Stomach smooth muscle (tissue), 2 donors: ENCODE measurements around the gene TSKU.

Experiments used
- H3K27ac ChIP-seq: one replicate; pipeline ENCODE4 v1.7.0; 2013; ENCODE audit warnings: mild to moderate bottlenecking, low read length, inconsistent platforms
- H3K27me3 ChIP-seq, 2 donors: one replicate each; pipeline ENCODE4 v1.7.0; 2013; ENCODE audit warnings: low read length in 2 of 2; ENCODE audit not compliant: insufficient read depth in 2 of 2, control insufficient read depth in 1 of 2
- H3K36me3 ChIP-seq, 2 donors: one replicate each; pipeline ENCODE4 v1.7.0; 2013; ENCODE audit warnings: low read length in 2 of 2; ENCODE audit not compliant: control insufficient read depth in 2 of 2, insufficient read depth in 2 of 2
- H3K4me1 ChIP-seq: one replicate; pipeline ENCODE4 v1.7.0; 2013; ENCODE audit warnings: low read length; ENCODE audit not compliant: control insufficient read depth, insufficient read depth
- H3K4me3 ChIP-seq, 2 donors: one replicate each; pipeline ENCODE4 v1.7.0; 2013; ENCODE audit warnings: low read length in 2 of 2
- H3K9ac ChIP-seq, 2 donors: one replicate each; pipeline ENCODE4 v1.7.0; 2013; ENCODE audit warnings: low read length in 2 of 2, mild to moderate bottlenecking in 1 of 2
- H3K9me3 ChIP-seq, 2 donors: one replicate each; pipeline ENCODE4 v1.7.0; 2013; ENCODE audit warnings: low read length in 2 of 2; ENCODE audit not compliant: control insufficient read depth in 2 of 2
- donor health status: healthy.
- donor health status: Pancreatic carcinoma.

Gene TSKU

DNA sequence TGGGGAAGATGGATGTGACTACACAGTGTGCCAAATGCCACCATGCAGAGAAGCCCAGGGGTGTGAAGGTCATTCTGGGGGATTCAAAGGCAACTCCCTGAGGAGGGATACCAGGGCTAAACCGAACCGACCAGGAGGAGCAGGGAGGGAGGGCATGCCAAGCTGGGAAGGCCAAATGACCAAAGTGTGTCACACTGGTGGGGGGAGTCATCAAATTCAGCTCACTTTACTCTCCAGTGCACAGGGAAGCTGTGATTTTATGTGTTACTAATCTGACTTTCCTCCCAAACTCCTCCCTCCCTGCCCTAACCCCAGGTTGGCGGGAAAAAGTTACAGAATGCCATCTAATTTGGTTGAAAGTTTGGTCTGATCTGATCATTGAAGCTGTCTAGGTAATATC, 29.7 kb upstream of the TSKU start:
- Histone ChIP-seq H3K9ac (no peak overlapping the region), H3K36me3 (no peaks in the 10 kb centered on the region), H3K4me3 (no peak overlapping the region), H3K4me1 (peaks cover 15% of the 10 kb centered on the region), H3K27me3 (no peaks in the 10 kb centered on the region), H3K9me3 (no peaks in the 10 kb centered on the region), H3K27ac (peak overlapping the region; percentile 18)

DNA sequence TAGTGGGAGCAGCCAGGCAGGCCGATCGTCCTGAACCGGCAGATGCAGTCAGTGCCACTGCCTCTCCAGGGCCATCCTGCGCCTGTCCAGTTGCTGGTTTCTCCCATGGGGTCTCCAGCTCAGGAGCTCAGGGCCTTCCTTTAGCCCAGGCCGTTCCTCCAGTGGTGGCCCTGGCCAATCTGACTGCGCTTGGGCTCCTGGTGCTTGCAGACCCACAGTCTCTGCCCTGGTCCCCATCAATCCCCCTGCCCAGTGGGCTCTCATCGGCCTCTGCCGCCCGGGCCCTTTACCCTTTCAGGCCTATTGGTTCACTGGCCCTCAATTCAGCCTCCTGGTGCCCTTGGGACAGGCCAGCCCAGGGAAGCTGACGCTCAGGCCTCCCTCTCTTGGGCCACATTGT, 29.2 kb upstream of the TSKU start:
- Histone ChIP-seq H3K4me1 (peaks cover 15% of the 10 kb centered on the region), H3K27ac (peak overlapping the region; percentile 18), H3K9me3 (no peaks in the 10 kb centered on the region)

DNA sequence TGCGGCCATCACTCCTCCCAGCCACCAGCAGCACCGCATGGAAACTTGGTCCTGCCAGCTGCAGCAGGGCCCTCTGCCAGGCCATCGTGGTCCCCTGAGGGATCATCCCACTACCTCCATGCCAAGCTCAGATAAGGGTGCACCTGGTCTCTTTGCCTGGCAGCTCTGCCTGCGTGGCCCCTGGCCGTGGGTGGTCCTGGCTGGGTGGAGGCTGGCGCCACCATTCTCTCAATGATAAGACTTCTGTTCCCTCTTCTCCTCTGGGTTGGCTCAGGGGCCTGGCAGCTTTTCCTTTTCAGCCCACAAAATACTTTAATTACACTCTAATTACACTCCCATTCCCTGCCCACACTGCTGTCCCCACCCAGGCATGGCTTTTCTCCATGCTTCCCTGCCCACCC, 26.8 kb upstream of the TSKU start:
- H3K9me3 ChIP-seq, result no peaks in the 10 kb centered on the region
- no peak overlapping the region for H3K27ac ChIP-seq
- H3K9ac ChIP-seq, result no peak overlapping the region
- H3K27me3 ChIP-seq, result no peaks in the 10 kb centered on the region
- H3K36me3 ChIP-seq, result no peaks in the 10 kb centered on the region
- no peak overlapping the region for H3K4me3 ChIP-seq
- H3K4me1 ChIP-seq, result peaks cover 15% of the 10 kb centered on the region

More for the DNA sequence above, 29.2 kb upstream of the TSKU start:
- Histone ChIP-seq H3K4me3 (no peak overlapping the region), H3K9ac (no peak overlapping the region), H3K36me3 (no peaks in the 10 kb centered on the region), H3K27me3 (no peaks in the 10 kb centered on the region)

DNA sequence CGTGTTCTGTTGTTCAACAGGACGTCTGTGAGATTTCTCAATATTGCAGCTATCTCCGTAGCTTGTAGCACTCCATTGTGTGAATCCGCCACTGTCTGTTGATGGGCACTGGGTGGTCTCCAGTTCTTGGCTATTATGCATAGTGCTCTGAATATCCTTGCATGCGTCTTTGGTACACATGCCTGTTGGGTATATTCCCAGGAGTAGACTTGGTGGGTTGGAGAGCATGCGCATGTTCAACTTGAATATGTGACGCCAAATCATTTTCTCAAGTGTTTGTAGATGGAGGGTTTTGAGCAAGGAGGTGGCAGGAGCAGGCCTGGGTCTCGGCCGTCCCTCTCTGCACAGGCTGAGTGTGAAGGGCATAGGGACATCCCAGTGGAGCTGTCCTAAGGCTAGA, 24.8 kb upstream of the TSKU start:
- Histone ChIP-seq H3K4me1 (peaks cover 6% of the 10 kb centered on the region), H3K4me3 (no peak overlapping the region), H3K9ac (no peak overlapping the region), H3K27me3 (no peaks in the 10 kb centered on the region), H3K27ac (no peak overlapping the region), H3K36me3 (no peaks in the 10 kb centered on the region), H3K9me3 (no peaks in the 10 kb centered on the region)

DNA sequence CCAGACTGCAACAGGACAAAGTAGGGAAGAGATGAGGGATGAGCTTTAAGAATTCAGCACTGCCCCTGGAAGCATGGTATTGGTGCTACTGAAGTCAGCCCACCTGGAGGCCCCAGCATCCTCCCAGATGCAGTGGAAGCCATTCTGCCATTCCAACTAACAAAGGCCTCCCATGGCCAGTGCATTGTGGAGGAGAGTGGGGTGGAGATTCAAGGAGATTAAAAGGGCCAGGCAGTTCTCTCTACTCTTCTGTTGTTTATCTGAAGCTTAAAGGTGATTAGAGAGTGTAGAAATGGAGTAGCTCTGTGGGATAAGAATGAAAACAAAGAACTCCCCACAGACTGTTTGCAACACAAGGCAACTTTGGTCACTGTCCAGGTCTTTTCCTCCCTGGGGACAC, 24.1 kb upstream of the TSKU start:
- H3K9me3 ChIP-seq, result no peaks in the 10 kb centered on the region
- no peaks in the 10 kb centered on the region for H3K36me3 ChIP-seq
- no peak overlapping the region for H3K9ac ChIP-seq
- no peak overlapping the region for H3K27ac ChIP-seq
- H3K27me3 ChIP-seq, result no peaks in the 10 kb centered on the region
- peaks cover 11% of the 10 kb centered on the region for H3K4me1 ChIP-seq
- H3K4me3 ChIP-seq, result no peak overlapping the region

DNA sequence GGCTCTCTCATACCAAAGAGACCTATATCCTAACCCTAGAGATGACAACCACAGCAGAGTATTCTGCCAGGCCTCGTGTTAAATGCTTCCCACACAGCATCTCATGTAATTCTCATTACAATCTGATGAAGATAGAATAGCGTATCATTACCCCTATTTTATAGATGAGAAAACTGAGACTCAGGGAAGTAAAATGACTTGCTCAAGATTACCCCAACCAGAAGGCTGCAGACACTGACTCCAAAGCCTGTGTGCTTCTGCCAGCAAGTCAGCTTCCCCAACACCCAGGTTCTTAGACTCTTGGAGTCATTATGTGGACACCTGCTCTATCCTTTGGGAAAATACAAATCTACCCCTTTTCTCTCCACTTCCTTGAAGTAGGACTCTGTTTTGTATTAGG, 23.6 kb upstream of the TSKU start:
- Histone ChIP-seq H3K36me3 (no peaks in the 10 kb centered on the region), H3K9me3 (no peaks in the 10 kb centered on the region), H3K9ac (no peak overlapping the region), H3K4me3 (no peak overlapping the region), H3K27ac (no peak overlapping the region), H3K27me3 (no peaks in the 10 kb centered on the region), H3K4me1 (peaks cover 11% of the 10 kb centered on the region)

DNA sequence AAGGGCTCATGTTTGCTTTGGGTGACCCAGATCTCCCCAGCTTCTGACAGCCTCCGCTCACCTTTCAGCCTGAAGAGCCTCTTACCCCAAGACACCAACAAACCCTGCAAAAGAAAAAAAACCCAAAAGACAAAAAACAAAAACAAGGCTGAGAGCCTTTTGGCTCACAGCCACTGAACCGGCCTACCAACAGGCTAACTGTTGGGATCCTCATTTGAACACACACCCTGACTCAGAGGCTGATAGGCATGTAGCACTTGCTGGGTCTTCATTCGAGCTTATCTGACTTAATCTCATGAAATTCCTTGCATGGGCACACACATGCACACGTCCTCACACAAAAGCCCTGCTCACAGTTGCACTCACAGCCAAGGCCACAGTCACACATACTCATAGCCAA, 22.9 kb upstream of the TSKU start:
- no peaks in the 10 kb centered on the region for H3K9me3 ChIP-seq
- H3K4me1 ChIP-seq, result peaks cover 11% of the 10 kb centered on the region

DNA sequence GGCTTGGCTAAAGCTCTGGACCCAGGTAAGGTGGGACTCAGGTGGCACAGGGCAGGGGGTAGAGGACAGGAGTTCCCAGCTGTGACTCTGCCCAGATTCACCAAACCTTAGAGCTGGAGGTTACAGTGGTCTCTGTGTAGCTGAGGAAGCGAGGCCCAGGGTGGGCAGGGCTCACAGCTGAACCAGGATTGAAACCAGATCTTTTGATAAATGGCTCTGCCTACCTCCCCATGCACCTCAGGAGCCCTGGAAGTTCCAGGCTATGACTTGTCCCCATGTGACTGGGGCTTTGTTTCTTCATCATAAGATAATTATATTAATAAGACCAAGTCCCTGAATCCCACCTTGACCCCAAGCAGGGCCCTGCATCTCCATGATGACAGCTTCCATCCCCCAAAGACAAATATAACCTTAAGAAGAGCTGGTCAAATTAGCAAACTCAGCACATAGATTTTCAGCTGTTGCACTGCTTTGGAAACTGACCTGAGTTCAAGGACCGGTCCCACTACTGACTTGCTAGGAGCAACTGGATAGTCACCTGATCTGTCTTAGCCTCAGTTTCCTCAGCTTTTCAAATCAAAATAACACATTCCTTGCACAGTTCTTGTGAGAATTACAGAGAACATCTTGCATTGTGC, 21.3 kb upstream of the TSKU start:
- Histone ChIP-seq H3K9ac (no peak overlapping the region), H3K36me3 (no peaks in the 10 kb centered on the region), H3K4me1 (peaks cover 11% of the 10 kb centered on the region), H3K9me3 (no peaks in the 10 kb centered on the region), H3K27ac (no peak overlapping the region), H3K27me3 (no peaks in the 10 kb centered on the region), H3K4me3 (no peak overlapping the region)

More for the DNA sequence above, 22.9 kb upstream of the TSKU start:
- Histone ChIP-seq H3K4me3 (no peak overlapping the region), H3K27me3 (no peaks in the 10 kb centered on the region), H3K36me3 (no peaks in the 10 kb centered on the region), H3K27ac (no peak overlapping the region), H3K9ac (no peak overlapping the region)

DNA sequence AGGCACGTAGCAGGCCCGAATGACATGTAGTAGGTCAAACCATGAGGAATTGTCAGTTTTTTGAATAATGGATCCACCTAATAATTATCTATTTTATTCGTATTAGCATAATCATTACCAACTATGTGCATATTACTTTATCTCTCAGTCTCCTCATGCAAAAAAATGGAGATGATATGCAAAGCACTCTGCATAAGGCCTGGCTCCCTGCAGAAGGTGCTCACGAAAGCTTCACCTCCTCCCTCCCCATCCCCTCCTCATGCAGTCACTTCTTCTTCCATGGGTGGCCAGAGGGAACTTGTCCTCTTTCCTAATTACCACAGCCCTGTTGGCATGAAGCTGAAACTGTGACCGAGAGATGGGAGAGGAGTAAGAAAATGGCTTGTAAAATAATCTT, 20.8 kb upstream of the TSKU start:
- H3K9me3 ChIP-seq, result no peaks in the 10 kb centered on the region
- H3K9ac ChIP-seq, result no peak overlapping the region
- no peak overlapping the region for H3K27ac ChIP-seq
- no peaks in the 10 kb centered on the region for H3K27me3 ChIP-seq
- peaks cover 15% of the 10 kb centered on the region for H3K4me1 ChIP-seq
- H3K4me3 ChIP-seq, result no peak overlapping the region
- no peaks in the 10 kb centered on the region for H3K36me3 ChIP-seq

DNA sequence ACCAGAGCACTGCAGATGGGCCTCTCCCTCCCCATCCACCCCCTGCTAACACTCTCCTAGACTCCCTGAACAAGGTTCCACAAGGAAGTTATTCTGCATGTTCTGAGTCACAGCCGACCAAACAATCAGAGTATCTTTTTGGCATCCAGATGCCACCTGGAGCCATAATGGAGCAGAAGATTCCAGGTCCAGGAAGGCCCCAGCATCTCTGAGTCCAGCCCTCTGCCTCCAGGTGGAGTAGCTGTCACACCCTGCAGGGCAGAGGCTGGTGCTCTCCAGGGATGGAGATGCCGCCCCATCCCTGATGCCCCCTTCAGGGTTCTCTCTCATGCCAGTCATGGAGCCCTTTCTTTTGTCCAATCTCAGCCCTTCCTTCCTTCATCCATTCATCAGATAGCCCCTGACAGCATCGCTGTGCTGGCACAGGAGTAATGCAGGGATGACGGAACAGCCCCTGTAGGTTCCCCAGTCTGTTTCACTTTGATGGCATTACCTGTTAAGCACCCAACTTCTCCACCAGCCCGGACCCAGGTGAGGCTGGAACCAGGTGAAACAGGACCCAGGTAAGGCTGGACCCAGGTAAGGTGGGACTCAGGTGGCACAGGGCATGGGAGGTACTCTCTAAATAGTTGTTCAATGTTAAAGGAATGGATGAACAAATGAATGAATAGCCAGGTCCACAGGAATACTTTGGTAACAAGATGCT, 20.1 kb upstream of the TSKU start:
- Histone ChIP-seq H3K27ac (no peak overlapping the region), H3K9me3 (no peaks in the 10 kb centered on the region), H3K36me3 (no peaks in the 10 kb centered on the region), H3K9ac (no peak overlapping the region), H3K4me3 (no peak overlapping the region), H3K27me3 (no peaks in the 10 kb centered on the region), H3K4me1 (peaks cover 21% of the 10 kb centered on the region)

DNA sequence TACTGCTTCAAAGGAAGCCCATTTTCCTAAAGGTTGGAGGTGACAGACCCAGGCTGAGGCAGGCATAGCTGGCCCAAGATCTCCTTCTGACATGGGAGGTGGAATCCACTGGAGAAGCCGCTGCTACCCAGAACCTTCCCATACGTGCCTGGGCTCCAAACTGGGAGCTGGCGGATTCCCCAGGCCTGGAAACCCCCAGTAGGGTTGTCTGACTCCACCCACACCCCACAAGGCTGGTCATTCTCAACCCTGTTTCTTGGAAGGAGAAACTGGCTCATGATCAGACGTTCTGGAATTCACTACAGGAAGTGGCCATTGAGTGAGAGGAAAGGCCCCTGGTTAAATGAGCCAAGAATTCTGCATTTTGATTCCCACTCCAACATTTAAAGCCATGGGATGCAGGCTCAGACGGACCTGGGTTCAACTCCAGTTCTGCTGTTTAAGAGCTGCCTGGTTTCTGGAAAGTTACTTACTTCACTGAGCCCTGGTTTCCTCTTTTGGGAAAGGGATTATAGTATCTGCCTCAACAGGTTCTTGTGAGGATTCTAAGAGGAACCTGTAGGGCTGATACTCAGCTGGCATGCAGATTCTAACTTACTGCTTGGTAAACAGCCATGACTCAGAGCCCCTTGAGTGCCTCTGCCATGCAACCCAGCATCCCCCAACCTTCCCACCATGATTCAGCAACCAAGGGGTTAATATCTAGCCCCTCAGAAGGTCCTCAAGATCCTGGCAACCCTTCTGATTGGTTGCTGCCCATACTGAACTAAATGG, 19.4 kb upstream of the TSKU start:
- no peaks in the 10 kb centered on the region for H3K36me3 ChIP-seq
- H3K9ac ChIP-seq, result no peak overlapping the region
- no peak overlapping the region for H3K27ac ChIP-seq
- H3K4me3 ChIP-seq, result no peak overlapping the region
- no peaks in the 10 kb centered on the region for H3K9me3 ChIP-seq
- peaks cover 26% of the 10 kb centered on the region for H3K4me1 ChIP-seq
- H3K27me3 ChIP-seq, result no peaks in the 10 kb centered on the region
